Esophagus muscularis mucosa (tissue), 3 donors: ENCODE data around the gene ZDHHC22.

Experiments
- CTCF ChIP-seq, 3 experiments: fragments of 200-600 bp in 2 of 3; fragments of 450-650 bp in 1 of 3; sonication (generic) in 2 of 3; IDR thresholded peaks; one replicate each; pipeline ENCODE4 v1.5.1; 2017 to 2019; ENCODE audit warnings: antibody characterized with exemption in 3 of 3, mild to moderate bottlenecking in 2 of 3, moderate library complexity in 1 of 3
- POLR2A ChIP-seq: fragments of 450-650 bp; IDR thresholded peaks from one replicate; pipeline ENCODE4 v1.6.1; 2017; ENCODE audit warnings: antibody characterized with exemption, moderate library complexity, mild to moderate bottlenecking, low read depth

DNA sequence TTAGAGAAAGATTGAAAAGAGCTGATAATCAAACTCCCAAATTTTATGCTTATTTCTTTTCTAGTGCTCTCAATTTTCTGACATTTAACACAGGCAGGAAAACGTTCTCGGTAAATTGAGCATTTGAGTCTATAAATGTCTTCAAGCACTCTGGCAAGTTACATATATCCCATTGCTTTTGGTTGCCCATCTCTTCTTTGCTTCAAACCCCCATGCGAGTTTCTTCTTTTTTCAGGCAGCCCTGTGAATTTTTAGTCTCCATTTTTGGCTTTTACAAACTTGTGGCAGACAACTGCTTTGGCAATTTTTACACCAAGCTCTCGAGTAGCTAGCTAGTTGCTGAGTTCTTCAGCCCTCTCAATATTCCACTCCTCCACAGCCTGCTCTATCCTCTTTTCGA, 31.3 kb upstream of the ZDHHC22 start:
- TF ChIP-seq POLR2A: no peak
- no peak for TF ChIP-seq CTCF (IDR thresholded peaks at IDR 0.05)
